NCI-H748 (cell line): ENCODE measurements around the gene NFX1.
"Not testable (repeated sequence)": the region's sequence is repeated elsewhere in the genome, so short reads cannot be mapped to it uniquely, and the experiment has no call there.

ENCODE experiments used
- DNase-seq: peaks from one replicate; lab custom pipeline; 2025; ENCODE audit not compliant: unreplicated experiment; lab: John Stamatoyannopoulos, UW

NFX1 gene

DNA sequence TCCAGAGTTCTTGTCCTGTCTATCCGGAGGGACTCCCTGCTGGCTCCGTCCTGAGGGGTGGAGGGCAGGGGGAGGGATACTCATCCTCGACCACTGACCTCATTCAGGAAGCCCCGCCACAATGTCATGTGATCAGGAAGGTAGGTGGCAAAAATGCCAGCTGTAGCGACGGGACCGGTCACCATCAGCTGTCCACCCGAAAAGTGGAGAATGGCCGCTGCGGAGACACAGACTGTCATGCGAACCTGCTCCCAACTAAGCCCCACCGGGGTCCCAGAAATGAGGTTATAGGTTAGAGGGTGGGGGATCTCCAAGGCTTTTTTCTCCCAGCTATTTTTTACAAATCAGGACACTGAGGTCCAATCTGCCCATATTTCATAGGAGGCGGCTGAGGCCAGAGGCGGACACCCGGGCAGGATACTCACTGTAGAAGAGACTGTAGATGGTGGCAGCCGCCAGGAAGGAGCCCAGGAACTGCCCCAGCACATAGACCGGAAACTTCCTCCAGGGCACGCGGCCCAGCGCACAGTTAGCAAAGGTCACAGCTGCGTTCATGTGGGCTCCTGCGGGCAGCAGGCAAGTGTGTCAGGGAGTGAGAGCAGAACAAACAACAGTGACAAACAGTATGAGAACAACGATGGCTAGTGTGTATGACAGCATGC, 95.8 kb downstream of the NFX1 start:
- not testable (repeated sequence) for DNase-seq

DNA sequence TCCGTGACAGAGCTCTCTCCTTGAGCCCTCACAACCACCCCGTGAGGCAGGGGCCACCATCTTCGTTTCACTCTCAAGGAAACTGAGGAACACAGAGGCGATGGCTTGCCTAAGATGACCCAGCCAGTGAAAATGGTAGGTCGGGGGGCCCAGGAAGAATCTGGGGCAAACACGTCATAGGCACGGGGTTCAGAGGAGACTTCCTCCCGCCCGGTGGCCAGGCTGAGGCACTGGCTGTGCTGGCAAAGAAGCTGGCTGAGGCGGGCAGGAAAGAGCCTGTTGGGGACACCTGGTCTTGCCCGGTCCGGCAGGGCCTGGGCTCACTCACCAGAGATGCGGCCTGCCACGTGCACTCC, 96.3 kb downstream of the NFX1 start:
- DNase-seq, result not testable (repeated sequence)

DNA sequence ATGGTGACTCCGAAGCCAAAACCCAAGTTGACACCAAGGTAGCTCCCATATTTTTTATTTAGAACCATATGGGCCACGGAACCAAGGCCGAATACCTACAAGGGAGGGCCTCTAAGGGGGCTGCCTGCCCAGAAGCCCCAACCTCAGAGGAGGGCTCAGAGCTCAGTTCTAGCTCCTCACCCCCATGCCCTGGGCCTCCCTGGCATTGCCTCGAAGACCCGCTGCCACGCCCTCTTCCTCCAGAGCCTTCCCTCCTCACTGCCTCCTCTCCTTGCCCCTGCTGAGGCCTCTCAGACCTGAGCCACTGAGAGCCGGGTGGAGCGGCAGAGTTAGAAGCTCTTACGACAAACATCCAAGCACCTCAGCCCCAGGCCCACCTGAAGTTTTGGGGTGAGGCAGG, 96.7 kb downstream of the NFX1 start:
- DNase-seq, result not testable (repeated sequence)

DNA sequence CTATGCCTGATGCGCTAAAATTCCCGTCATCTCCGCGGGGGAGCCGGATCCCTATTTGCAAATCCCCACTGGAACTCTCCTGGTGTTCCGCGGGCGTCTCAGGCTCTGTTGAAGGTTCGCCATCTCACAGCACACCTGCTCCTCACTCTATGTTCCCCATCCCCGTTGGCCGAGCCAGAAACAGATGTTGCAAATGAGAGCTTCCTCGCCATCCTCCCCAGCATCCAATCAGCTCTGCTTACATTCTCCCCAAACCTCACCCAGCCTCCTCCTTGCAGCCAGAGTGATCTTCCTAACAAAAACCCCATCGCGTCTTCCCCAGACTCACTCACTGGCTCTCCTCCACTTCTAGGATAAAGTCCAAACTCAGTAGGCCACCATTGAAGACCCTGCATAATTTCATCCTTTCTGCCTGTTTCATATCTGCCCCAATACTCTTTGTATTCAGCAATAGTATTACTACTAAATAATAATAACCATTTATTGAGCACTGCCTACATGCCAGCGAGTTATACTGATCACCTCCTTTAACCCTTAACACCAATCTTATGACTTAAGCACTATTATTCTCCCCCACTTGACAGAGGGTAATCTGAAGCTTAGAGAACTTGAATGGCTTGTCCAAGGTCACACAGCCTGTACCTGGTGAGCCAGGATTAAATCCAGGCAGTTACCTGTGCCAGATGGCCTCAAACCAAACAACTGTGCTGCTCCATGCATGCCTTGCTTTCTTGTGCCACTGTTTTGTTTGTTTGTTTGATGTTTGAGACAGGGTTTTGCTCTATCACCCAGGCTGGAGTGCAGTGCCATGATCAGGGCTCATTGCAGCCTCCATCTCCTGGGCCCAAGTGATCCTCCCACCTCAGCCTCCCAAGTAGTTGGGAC, 98.0 kb downstream of the NFX1 start:
- DNase-seq, result no peak

DNA sequence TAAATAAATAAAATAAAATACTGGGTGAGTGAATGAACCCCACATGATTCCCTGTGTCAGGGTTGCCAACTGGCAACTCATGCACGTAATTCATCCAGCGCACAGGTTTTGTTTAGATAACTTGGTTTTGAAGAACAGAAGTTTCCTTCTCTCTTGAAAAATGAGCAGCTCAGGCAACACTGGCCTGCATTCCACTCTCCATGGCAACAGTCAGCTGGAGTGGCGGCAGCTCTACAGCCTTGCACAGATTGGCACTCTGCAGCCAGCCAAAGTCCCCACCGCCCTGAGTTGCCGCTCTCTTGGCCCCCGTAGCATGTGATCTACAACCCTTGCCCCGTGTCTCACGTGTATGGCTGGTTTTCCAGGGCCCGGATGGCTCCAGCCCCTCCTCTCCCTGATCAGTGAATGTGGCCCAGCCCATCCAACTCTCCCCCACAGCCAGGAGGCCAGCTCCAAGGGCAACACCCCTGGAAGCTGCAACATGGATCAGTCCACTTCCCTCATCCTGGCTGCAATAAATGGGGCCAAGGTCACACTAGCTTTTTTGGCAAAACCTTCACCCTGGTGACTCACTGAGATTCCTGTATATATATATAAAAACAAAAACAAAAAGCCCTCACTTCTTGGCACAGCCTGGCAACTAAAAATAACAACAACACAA, 100.9 kb downstream of the NFX1 start:
- DNase-seq, result peak; percentile 28

DNA sequence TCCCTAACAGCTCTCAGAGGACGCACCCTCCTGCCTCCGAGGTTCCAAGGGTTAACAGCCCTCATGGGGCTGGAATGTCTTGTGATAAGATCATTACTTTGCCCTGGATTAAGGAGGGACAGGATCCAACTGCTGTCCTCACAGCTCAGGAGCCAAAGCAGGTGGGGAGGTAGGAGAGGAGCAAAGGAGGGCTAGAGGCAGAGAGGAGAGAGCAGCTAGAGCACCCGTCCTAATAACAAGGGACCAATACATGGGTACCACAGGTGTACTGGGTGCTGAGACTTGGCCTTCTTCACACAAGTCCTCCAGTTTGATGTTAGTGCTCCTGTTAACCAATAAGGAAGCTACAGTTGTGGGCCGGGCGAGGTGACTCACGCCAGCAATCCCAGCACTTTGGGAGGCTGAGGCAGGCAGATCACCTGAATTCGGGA, 102.3 kb downstream of the NFX1 start:
- not testable (repeated sequence) for DNase-seq

DNA sequence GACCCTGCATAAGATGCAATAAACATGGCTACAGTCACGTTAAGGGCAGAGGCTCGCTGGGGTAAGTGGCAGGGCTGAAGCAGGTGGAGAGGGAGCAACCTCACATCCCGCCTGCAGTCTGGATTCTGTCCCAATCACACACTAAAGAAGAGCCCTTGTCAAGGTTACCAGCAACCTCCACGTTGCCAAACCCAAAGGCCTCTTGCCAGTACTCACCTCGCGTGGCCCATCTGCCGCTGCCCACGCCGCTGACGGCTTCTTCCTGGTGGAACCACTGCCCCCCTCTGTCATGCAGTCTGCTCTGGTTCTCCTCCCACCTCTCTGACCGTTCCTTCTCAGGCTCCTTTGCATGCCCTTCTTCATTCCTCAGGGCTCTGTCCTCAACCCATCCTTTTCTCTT, 103.3 kb downstream of the NFX1 start:
- DNase-seq, result no peak

DNA sequence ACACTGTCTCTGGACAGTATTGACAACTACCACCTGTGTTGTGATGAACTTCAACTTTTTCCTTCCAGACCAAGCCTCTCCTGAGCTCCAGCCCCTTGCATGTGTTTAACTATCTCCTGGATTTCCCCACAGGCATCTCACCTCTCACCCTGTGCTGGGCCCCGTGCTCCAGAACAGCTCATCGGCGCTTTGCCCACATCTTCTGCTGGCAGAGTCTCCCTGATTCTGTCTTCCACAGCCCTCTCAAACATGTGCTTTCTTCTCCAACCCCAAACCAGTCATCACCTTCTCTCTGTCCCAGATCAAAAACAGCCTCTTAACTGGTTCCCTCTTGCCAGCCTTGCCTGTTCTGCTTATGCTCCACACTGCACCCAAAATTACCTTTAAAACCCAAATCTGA, 103.7 kb downstream of the NFX1 start:
- DNase-seq, result not testable (repeated sequence)

DNA sequence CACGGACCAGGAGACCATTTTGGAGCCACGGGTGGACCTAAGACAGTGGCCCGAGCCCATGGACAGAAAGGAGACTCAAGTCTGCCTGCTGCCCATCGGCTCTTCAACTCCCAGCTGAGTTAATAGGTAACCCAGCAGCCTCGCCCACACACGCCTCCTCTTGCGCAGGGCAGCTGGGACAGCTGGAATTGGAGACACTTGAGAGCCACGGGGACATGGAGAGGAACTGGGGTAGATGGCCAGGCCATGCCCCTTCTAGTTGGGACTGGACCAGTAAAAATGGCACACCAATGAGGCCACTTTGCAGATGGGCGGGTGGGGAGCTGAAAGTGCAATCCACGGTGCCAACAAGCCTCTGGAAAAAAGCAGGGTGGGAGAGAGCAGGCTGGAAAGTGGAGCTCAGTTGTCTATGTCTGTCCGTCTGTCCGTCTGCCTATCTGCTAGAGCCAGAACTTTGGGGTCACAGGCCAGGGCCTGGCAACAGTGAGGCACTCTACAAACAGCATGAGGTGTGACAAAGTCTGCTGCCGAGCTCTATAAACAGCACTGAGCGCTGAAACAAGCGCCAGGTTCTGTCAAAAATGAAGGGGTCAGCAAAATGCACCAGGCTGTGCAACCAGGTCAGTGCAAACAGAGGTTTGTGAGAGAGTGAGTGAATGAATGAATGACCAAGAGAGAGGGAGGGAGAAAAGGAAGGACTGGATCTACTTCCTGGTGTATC, 105.0 kb downstream of the NFX1 start:
- not testable (repeated sequence) for DNase-seq

DNA sequence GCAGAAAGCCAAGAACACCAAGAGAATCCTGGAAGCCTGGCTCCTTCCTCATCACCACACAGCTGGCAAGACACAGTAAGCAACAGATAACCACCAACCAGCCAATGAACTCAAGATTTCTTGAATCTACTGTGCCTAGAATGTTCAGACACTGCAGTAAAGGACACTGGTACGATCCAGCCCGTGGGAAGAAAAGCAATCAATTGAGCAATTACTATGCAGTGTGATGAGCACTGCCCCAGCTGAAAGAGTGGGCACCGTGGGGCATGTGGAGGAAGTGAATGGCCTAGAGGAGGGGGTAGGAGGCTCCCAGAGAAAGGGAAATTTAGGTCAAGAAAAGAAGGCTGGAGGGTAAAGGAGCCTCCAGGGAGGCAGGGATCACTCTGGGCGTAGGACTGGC, 107.5 kb downstream of the NFX1 start:
- DNase-seq, result not testable (repeated sequence)

DNA sequence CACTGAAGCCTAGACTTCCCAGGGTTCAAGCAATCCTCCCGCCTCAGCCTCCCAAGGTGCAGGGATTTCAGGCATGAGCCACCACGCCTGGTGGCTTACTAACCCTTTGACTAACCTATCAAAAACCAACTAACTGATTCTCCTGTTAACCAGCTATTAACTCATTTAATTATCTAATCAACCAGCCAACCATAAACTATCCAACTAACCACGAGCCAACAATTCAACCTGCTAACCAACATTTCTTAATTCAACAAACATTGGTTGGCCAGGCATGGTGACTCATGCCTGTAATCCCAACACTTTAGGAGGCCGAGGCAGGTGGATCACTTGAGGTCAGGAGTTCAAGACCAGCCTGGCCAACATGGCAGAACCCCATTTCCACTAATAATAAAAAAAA, 108.7 kb downstream of the NFX1 start:
- DNase-seq, result not testable (repeated sequence)

DNA sequence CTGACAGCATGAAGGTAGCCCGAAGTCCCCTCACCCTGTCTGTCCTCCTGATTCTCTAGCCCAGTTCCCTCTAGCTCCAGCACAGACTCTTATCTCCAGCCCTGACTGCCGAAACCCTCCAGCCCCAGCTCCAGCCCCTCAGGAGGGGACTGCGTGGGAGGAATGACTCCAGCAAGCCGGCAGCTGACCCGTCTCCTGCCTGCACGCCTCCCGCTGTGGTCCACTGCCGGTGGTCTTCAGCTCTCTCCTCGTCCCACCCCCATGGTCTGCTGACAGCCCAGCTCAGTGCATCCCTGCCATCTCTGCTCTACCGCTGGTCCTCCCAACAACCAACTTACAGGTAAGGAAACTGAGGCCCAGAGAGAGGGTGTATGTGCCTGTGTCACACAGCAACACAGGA, 111.5 kb downstream of the NFX1 start:
- DNase-seq, result not testable (repeated sequence)

DNA sequence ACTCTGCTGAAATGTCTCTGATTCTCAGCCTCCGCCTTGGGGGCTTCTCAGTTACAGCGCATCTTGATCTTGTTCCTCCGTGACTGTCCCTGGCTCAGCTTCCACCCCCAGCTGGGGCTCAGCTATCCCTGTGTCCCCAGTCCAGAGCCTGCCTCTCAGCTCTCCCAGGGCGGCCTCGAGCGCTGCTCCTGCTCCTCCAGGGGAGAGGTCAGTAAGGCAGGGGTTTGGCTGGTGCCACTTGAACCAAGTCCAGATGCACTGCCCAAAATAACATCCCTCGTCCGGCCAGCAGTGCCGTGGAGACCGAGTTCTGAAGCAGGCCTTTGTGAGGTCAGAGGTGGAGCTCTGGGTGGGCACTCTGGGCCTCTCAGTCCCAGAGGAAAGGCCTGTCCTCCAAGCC, 112.1 kb downstream of the NFX1 start, which contains the start of gene AQP7:
TSS of gene AQP7 (minus strand) at position 198 of the 400 bp plus-strand sequence. CDS start 1,306 bp downstream, outside the sequence.
- not testable (repeated sequence) for DNase-seq

DNA sequence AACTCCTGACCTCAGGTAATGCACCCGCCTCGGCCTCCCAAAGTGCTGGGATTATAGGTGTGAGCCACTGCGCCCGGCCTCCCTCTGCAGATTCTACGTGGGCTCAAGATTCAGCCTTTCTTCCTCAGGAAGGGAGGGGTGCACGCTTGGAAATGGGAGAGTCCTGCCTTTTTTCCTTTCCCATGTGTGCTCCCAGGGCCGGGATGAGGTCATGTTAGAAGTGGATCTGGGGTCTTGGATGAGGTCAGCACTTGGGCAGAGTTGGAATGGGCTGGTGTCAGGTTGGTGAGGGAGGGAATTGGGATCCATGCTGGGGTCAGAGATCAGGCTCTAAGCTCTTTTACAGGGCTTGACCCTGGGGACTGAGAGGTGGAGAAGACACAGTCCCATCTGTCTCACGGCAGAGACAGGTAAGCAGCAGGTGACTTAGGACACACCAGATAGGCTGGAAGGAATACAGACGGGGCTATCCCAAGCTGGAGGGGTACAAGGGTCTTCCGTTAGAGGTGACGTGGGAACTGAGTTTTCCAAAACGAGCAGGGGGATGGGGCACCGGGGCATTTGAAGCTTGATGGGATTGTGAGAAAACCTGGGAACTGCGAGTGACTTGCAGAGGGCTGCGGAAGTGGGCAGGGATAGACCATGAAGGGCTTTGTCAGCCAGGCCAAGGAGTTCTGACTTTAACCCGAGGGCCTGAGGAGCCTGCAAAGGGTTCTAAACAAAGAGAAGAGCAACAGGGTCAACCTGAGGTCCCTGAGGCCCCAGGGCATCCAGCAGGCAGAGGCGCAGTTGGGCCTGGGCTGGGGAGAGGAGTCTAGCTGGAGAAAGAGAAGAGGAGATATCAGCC, 113.8 kb downstream of the NFX1 start:
- DNase-seq, result no peak

DNA sequence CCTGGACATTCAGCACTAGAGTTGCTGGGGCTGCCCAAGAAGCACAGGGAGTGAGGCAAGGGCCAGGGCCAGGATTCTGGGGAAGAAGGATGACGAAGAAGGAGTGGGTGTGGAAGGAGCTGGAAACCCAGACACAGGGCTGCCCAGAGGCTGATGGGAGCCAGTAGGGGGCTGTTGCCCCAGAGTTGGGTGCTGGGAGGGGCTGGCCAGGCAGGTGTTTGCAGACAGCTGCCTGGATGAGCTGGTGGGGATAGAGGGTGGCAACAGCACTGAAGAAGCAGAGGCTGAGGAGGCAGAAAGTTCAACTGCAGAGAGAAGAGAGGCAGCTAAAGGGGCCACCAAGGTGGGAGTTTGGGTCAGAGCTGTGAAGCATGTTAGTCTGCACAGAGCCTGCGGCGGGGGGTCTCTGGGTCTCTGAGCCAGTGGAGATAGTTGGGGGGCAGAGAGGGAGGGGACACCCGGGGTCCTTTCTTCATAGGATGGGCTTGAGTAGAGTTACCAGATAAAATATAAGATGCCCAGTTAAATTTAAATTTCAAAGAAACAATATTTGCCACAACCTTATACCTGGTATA, 114.6 kb downstream of the NFX1 start:
- no peak for DNase-seq

DNA sequence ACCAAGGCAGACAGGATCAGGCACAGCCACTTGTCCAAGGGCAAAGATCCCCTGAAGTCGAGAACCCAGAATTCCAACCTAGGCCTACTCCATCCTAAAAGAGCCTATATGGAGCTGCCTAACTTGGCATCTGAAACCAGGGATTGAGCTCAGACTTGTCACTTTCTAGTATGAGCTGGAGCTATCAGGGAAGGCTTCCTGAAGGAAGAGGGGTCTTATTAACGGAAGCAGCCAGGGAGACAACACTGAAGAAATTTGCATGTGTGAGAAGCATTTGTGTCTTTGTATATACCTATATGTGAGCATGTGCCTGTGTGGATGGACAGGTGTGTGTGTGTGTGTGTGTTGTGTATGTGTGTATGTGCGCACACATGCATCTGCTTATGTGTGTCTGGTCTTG, 116.7 kb downstream of the NFX1 start:
- DNase-seq, result no peak

DNA sequence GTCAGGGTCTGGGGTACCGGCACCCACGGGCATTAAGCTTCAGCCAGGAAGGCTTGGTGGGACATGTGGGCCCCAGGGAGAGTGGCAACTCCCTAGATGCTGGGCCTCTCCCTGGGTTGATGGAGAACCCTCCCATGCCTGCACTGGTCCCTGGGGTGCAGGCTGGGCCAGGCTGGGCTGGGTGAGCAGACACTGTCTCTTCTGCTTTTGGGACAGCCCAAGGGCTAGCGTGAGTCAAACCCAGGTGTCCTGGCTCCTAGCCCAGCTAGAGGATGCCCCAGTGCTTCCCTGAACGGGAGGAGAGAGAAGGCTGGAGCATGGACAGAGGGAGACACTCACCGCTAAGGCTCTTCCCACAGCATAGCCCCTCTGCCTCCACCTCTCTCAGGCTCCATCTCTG, 117.8 kb downstream of the NFX1 start:
- DNase-seq, result no peak

DNA sequence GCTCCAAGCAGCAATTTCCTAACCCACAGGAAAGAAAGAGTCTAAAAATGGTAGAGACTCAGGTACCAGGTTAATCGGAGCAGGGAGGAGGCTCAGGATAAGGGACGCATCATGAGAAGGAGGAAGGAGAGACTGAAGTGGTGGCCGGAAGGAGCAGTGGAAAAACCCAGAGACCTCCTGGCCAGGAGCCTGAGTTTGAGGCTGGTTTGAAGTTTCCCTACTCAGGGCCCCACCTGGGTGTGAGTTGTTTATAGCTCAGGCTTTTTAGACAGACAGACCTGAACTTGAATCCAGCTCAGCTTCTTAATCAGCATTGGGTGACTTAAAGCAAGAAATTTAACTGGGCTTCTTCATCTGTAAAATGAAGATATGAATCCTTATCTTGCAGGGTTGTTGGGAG, 124.0 kb downstream of the NFX1 start:
- no peak for DNase-seq

DNA sequence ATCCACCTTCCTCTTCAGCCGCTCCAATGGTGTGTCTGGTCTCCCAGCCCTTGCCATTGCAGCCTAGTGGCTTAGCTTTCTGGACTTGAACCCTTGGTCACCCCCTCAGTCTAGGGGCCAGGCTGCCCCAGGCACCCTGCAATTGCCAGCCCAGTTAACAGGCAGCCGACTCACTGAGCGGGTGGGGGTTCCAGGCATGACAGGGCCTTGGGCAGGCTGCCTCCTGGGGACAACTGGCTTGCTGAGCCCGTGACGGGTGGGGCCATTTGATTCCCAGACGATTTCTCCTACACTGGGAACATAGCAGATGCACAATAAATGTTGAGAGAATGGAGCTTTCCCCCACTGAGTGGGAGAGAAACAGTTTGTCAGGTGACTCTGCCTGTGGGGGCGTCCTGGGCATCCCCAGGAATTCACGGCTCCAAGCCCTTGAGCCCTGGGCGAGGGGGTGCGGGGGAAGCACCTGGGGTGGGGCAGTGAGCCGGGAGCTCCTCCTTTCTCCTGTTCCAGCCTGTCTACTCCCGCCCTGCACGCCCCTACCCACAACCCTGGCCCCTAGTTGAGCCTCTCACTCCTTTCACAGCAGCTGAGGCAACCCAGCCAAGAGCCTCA, 124.7 kb downstream of the NFX1 start:
- no peak for DNase-seq
